ENCODE results near the gene RALGAPA2.
A peak's percentile ranks its signal among the peaks of the same experiment; 100 is the strongest.
"Not testable (repeated sequence)": the region's sequence is repeated elsewhere in the genome, so short reads cannot be mapped to it uniquely, and the experiment has no call there.

The RALGAPA2 gene

DNA sequence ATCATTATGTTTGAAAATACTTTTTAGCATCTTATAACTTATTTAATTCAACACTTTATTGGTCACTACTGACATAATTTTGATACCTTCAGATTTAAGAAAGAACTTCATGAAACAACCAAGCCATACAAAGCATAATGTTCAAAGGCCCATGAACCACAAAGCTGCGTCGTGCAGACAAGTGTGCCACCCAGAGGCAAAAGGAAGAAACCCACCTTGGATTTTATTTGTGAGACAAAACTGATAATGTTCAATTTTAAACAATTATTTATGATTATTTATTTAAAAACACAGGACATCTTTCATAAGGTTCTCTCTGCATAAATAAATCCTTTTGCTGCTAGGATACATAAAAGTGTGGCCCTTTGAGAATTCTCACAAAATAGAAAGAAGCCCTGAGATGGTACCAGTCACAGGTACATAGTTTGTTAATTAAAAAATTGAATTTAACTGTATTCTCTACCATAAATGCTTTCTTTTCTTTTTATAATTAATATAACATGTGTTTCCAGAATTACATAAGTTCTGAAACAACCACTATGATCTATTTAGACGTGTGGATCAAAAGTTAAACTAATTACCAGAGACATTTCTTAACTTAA lies 143.7 kb downstream of the RALGAPA2 start:
- DNase-seq: peak in 1 of 2 donors; percentile 30

DNA sequence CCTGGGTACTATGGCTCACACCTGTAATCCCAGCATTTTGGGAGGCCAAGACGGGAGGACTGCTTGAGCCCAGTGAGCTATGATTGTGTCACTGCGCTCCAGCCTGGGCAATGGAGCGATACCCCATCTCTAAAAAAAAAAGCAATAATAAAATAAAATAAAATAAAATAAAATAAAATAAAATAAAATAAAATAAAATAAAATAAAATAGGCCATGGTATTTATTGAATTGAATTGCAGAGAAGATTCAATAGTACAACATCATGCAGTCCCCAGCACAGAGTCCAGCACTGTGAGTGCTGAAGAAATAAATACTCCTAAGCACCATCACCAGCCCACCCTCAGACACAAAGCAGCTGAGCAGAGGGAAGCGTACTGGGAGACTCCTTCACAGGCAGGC lies 144.7 kb downstream of the RALGAPA2 start:
- no peak for DNase-seq

DNA sequence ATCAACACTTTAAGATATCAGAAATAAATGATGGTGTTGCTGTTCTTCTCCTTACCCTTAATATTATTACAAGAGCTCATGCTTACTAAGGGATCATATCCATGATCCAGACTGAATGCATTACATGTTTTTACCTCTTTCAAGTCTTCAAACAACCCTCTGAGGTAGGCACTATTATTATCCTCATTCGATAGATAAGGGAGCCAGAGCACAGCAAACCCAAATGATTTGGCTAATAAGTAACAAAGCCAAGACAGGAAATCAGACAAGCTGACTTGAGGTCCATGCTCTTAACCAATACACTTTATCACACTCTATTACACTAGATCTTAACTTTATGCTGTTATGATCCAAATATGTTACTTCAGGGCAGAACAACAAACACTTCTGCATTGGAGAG lies 145.9 kb downstream of the RALGAPA2 start:
- no peak for DNase-seq

DNA sequence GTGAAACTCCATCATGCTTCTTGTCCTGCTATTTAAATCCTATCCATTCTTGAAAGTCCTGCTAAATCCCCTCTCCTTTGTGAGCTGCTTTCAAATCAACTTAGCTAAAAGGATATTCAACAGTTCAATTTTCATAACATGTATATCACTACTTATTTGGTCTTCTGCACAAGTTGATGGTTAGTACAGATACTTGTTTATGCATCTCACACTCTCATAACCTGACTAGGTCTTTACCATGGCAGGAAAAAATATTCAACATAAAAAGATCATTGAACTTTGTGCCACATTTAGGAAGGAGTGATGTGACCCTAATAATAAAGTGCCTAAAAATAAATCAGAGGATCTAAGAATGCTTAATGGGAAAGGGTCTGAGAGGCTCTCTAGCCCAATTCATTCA lies 148.2 kb downstream of the RALGAPA2 start:
- DNase-seq: no peak

DNA sequence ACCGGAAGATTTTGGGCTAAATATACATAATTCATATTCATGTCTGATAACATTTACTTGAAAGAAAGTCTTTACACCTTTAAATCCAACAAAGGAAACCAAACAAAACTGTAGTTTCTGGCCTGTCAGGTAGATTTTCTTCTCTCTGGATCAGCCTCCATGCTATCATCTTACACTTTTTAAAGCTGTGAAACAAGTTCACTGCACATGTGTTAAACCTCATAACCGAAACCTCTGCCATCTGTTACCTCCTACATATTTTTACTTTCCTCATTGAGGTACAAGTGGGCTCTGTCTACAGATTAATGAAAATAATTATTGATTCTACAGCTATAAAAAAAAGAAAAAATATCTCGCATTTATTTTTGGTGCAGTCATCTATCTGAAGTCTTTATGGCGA lies 149.9 kb downstream of the RALGAPA2 start:
- DNase-seq: no peak

DNA sequence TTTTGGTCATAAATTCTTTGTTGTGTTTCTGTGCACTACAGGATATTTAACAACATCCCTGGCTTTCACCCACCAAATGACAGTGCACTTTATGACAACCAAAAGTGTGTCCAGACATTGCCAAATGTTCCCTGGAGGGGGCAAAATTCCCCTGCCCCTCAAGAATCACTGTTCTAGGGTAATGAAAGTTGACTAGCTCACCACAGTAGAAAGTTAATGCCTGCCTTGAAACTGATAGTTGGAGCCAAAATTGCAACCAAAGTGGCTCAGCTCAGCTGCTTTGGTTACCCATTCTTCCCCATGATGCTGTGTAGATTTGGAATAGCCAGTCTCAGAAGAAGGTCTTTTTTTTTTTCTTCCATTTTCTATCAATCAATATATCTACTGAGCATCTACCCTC lies 150.6 kb downstream of the RALGAPA2 start:
- DNase-seq: no peak

DNA sequence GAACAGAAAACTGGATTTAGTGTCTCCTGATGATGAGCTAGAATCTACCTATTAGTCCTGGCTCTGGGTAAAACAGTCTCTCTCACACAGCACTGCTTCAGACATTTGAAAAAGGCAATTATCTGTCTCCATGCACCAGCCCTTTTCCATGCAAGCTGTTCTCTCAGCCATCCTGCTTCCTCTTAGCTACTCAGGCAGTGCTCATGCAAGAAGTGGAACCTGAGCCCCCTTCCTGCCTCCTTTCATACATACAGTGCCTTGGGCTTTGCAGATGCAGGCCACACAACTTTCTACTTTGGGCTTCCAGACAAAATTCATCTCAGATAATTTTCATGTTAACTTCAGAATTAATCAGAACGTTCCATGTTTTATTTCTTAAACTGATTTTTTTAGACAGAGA lies 151.3 kb downstream of the RALGAPA2 start:
- no peak for DNase-seq

DNA sequence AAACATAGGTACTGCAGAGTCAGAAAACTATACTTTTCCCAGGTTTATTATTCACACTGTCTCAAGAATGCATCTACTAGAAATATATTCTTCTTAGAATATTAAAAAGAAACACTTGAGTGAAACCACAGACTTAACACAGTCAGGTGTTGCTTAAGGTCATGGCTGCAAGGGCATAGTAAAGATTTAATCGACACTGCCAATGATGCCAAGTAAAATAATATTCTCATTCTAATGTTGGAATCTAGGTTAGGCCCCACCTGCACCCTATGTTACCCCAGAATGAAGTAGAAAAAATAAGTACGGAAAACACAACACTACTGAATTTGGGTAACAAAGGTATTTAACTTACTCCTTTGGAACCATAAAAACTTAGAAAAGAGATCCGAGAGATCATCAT lies 155.0 kb downstream of the RALGAPA2 start:
- DNase-seq: no peak

DNA sequence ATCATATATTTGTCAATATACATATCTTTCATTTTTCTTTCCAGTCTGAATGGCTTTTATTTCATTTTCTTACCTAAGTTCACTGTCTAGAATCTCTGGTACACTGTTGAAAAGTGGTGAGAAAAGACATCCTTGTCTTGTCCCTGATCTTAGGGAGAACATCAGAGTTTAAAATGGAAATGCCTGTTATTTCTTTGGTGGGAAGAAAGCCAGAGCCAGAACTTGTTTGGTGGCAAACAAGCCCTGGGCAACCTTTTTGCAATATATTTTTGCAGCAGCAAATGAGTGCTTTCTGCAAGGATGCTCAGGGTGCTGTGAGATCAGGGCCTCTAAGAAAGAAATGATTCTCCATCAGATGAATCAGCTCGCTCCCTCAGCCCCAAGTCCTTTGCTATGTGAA lies 156.6 kb downstream of the RALGAPA2 start:
- no peak for DNase-seq

DNA sequence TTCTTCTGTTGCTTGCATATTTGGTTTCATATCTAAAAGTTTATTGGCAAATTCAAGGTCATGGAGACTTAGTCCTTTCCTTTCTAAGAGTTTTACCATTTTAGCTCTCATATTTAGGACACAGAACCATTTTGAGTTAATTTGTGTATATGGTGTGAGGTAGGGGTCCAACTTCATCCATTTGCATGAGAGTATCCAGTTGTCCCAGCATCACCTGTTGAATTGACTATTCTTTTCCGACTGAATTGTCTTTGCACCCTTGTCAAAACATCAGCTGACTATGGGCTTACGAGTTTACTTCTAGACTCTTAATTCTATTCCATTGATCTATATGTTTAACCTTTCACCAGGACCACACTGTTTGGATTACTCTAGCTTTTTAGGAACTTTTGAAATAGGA lies 157.5 kb downstream of the RALGAPA2 start:
- DNase-seq: no peak

DNA sequence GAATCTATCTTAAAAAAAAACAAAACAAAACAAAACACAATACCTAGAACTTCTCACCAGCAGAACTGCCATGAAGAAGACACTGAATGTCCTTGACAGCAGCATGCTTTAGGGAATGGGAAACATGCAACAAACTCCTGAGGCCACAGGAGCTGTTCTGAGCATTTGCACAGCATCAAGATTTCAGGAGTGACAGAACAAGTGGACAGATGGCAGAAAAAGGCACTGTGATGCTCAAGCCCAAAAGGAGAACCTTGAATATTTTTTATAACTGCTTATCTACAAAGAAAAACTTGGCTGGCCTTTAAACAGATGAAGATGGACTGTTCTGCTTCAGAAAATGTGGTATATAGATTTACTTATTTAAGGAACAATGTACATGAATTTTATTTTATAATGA lies 158.9 kb downstream of the RALGAPA2 start:
- no peak for DNase-seq

DNA sequence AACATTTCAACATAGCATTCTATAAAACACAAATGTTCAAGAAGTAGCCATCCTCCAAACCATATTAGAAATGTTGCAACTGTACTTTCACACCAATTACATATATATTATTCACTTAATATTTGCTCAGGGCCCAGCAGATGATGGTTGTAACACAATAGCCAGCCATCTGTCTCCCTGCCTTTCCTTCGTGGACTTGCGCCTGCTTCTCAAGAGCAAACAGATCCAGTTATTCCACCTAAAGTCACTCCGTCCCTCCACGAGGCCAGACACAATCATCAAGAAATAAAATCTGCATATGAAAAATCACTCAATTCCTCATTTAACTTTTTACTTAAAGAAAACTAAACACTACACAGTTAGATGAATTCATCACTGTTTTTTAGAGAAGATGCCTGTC lies 160.4 kb downstream of the RALGAPA2 start:
- no peak for DNase-seq

DNA sequence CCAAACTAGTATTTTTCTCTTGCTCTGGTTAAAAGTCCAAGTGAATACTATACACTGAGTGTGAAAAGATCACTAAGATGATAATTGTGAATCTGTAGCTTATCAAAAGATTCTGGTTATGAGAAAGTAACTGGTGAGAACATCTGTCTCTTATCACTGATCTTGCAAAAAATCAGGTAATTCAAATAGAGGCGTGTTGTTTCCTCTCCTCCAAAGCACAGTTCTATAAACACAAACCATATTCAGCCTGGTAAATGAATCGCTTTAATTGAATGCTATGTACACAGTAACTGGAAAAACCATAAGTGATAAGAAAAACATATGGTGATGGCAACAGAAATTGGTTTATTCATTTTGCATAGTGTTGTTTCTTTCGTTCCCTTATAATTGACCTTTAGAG lies 161.0 kb downstream of the RALGAPA2 start:
- no peak for DNase-seq

DNA sequence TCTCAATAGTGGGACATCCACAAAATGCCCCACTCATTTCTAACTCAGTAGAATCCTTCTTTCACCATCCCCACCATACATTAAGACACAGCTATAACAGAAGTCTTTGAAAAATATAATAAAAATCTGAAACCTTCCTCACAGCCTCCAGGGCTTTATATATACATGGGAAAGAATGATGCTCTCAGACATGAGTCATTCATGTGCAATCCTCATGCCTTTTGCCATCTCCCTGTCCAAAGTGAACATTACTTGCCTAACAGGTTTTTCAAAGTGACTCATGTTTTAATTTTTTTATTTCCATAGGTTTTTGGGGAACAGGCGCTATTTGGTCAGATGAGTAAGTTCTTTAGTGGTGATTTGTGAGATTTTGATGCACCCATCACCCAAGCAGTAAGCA lies 162.7 kb downstream of the RALGAPA2 start:
- no peak for DNase-seq

DNA sequence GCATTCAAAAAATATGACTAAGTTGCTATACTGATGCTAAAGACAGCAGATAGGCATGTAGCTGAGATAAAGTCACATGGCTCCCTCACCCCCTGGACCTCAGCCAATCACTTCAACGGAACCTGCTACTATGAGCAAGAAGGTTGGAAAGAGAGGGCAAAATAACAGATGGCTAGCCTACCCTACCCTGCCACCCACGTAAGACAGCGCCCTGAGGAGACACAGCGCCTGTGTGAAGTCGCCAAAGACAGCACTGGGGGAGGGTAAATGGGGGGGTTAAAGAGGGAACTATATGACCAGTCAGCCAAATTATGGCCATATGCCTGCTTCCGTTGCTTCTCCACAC lies 163.2 kb downstream of the RALGAPA2 start:
- DNase-seq: no peak

DNA sequence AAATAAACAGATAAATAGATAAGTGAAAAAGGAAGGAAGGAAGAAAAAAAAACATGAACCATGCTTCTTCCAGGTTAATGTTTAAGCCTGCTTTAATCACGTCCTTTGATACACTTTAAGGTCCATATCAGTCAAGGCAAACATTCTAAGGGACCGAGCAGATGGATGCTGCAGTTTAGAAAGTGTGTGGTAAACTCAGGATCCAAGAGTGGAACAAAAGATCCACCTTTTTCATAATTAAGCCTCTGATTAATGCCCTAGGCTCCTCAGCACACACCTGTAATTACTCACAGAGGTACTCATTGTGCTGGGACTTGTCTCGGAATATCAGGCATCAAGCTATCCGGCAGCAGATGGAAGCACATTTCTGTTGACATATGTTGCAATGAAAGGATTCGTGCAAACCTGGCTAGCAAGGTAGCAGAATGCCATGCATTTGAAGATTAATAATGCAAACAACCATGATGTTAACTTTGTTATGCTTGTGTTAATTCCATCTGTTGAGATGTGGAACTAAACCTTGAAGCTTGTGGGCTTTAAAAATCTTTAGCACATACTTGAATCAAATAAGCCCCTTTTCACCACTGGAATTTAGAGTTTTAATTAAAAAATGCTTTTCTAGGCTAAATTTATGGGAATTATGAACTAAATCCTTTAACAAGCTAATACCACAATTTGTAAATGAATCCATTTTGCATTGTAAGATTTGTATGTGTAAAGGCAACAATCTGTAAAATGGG lies 163.7 kb downstream of the RALGAPA2 start:
- DNase-seq: no peak

DNA sequence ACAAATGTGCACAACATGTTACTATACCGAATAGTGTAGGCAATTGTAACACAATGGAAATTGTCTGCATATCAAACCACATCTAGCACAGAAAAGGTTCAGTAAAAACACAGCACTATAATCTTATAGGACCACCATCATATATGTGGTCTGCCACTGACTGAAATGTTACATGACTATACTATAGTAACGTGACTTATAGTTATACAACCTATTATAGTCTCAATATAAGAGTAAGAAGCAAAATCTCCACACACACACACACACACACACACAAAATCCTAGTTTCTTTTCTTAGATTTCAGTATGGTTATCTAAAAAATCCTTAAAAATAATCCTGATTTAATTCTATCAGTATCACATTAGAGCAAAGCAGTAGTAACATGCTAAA lies 164.6 kb downstream of the RALGAPA2 start:
- DNase-seq: no peak

DNA sequence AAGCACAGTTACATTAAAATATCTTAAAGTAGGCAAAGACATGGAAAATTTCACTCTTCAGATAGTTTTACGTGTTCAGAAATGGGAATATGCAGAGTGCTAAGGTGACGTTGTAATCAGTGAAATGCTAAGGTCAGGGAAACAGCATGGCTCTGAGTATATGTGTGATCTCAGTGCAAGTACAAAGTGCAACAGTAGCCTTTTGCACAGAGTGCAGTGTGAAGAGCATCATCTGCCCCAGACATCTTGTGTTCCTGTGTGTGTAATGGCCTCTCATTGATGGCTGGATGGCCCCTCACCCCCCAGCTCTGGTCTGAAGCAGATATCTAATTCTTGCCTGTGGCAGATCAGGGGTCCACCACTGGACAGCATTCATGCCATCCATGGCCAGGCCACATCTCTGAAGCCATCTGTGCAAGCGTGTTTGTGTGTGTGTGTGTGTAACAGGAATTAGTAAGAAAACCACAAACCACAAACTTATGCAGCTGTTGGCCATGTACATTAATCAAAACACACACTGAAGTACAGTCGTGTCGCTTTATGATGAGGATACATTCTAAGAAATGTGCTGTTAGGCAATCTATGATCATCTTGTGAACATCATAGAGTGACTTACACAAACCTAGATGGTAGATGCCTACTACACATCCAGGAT lies 165.1 kb downstream of the RALGAPA2 start:
- peak in 1 of 2 donors; percentile 4 for DNase-seq

DNA sequence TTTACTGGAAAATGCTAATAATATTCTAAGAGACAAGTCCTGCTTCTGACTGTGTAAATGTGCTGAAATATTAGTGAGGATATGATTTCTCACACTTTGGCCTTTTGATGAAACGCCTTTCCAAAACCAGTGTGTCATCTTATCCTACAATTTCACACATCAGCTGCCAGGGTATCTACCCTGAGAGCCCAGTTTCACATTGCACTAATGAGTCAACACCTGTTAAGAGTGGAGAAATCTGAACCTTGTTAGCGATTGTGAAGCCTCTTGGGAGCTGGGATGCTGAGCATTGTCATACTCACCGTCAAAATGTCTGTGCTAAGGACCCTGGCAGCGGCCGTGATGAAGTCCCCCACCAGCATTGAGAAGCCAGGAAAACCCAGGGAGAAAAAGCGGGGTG lies 166.0 kb downstream of the RALGAPA2 start:
- no peak for DNase-seq

DNA sequence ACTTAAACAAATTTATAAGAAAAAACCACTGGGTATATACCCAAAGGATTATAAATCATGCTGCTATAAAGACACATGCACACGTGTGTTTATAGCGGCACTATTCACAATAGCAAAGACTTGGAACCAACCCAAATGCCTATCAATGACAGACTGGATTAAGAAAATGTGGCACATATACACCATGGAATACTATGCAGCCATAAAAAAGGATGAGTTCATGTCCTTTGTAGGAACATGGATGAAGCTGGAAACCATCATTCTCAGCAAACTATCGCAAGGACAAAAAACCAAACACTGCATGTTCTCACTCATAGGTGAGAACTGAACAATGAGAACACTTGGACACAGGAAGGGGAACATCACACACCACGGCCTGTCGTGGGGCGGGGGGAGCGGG lies 169.1 kb downstream of the RALGAPA2 start:
- DNase-seq: not testable (repeated sequence)

DNA sequence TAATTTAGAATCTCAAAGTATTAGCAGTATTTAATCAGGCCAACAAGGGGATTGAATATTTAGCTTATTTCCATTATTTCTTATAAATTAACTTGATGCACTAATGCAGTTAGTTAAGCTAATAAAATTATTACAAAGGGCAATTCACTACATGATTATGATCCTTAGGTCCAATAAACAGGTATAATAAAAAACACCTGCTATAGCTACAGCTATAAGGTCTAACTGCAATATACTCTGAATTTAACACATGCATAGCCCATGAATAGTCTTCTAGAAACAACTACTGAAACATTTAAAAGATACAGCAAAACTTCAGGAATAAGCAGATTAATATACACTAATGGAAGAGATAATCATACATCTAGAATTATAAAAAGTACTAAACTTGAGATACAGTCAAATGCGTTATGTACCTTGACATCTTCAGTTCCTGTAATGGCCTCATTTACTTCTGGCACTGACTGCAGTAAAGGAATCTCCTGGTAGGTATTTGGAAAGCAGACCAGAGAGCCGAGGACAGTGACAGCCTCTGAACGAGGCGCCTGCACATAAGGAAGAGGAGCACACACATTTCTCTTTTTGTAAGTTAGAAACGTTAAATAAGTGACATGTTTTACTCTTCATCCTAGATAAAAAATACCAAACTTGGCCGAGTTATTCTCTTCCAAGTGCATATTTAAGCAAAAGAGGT lies 176.1 kb downstream of the RALGAPA2 start:
- DNase-seq: no peak

DNA sequence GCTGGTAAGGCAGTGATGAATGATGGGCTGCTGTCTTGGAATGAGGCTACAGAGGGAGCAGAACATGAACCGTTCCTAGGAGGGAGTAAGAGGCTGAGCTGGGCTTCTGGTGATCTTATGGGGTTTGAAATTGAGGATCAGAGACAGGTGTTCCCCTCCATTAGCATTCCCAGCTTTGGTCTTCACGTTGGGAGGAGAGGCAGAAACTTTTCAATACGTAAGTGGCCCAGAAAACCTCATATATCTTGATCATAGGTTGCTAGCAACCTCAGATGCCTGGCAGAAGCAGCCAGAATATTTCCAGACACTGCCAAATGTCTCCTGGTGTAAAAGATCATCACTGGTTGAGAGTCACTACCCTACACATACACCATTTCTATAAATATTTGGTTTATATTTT lies 177.4 kb downstream of the RALGAPA2 start:
- DNase-seq: no peak

DNA sequence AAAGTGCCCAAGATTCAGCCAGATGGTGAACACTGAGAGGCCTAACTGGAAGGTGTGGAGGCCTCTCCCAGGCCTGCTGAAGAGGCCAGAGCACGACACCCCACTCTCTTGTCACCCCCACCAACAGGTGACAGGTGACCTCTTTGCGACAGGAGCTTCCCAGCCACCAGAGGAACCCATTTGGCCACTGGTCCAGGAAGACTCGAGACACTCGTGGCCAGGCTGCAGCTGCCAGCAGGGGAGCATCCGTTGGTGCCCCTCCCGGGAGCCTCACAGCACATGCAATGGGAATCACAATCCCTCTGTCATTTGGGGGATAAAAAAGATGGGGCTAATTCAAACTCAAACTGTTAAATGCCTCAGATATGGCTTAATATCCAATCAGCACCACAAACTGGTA lies 181.2 kb downstream of the RALGAPA2 start:
- no peak for DNase-seq
